Fibroblast of lung (primary cell): ENCODE results near the gene CCNA2. TPM values are rescaled to one million over a fixed set of nuclear protein-coding genes. Genes with fewer than 3 reads are reported as not detected.
A peak's percentile ranks its signal among the peaks of the same experiment; 100 is the strongest.

Experiments used
- DNase-seq, 2 donors: peaks; one replicate each; pipeline versions ENCODE4 v3.0.0 to v3.0.0-alpha.2; 2010; ENCODE audit warnings: low read depth in 2 of 2
- H2AFZ ChIP-seq: 2 replicates; pipeline ENCODE4 v1.5.1; 2012; ENCODE audit warnings: low read length, control low read depth, inconsistent platforms
- H3K27ac ChIP-seq: 2 replicates; pipeline ENCODE4 v1.5.1; 2011; ENCODE audit warnings: low read length, control low read depth; ENCODE audit not compliant: insufficient read depth
- H3K27me3 ChIP-seq: 2 replicates; pipeline ENCODE4 v1.5.1; 2011; ENCODE audit warnings: mild to moderate bottlenecking, low read length; ENCODE audit not compliant: control insufficient read depth, insufficient read depth
- H3K36me3 ChIP-seq: 2 replicates; pipeline ENCODE4 v1.5.1; 2011; ENCODE audit warnings: low read length; ENCODE audit not compliant: control insufficient read depth, insufficient read depth
- H3K4me1 ChIP-seq: 2 replicates; pipeline ENCODE4 v1.5.1; 2011; ENCODE audit warnings: low read length; ENCODE audit not compliant: control insufficient read depth, insufficient read depth; ENCODE audit errors: extremely low read depth
- H3K4me2 ChIP-seq: 2 replicates; pipeline ENCODE4 v1.5.1; 2011; ENCODE audit warnings: low read length, control low read depth; ENCODE audit not compliant: insufficient read depth; ENCODE audit errors: extremely low read depth
- H3K4me3 ChIP-seq, 4 experiments: fragments of 200-600 bp in 1 of 4; sonication (generic) in 1 of 4; replicated peaks in 1 of 4; 2 replicates each; pipeline ENCODE4 v1.5.1; 2011 to 2016; ENCODE audit warnings: low read length in 4 of 4, low read depth in 3 of 4, mild to moderate bottlenecking in 3 of 4, control low read depth in 2 of 4, inconsistent platforms in 1 of 4, mixed read lengths in 1 of 4; ENCODE audit not compliant: insufficient read depth in 1 of 4; ENCODE audit errors: control extremely low read depth in 1 of 4
- H3K79me2 ChIP-seq: 2 replicates; pipeline ENCODE4 v1.5.1; 2012; ENCODE audit warnings: mild to moderate bottlenecking, low read length, inconsistent platforms; ENCODE audit not compliant: control insufficient read depth, insufficient read depth
- H3K9ac ChIP-seq: 2 replicates; pipeline ENCODE4 v1.5.1; 2011; ENCODE audit warnings: mild to moderate bottlenecking, low read length, control low read depth; ENCODE audit not compliant: insufficient read depth
- H3K9me3 ChIP-seq: 2 replicates; pipeline ENCODE4 v1.5.1; 2012; ENCODE audit warnings: low read depth, low read length; ENCODE audit not compliant: control insufficient read depth, insufficient read depth
- H4K20me1 ChIP-seq: 2 replicates; pipeline ENCODE4 v1.5.1; 2011; ENCODE audit warnings: low read length; ENCODE audit not compliant: control insufficient read depth, insufficient read depth; ENCODE audit errors: extremely low read depth
- CTCF ChIP-seq, 2 donors: IDR thresholded peaks in 1 of 2; conservative IDR thresholded peaks in 1 of 2; 1 replicate in 1 of 2; 2 replicates in 1 of 2; pipeline ENCODE4 v1.5.1; 2011 to 2012; ENCODE audit warnings: low read length in 2 of 2, control low read depth in 1 of 2, inconsistent platforms in 1 of 2, low read depth in 1 of 2, mild to moderate bottlenecking in 1 of 2
- EZH2 ChIP-seq: IDR thresholded peaks from 2 replicates; pipeline ENCODE4 v1.5.1; 2012; ENCODE audit warnings: low read length, control low read depth, mild to moderate bottlenecking; ENCODE audit errors: missing control alignments
- polyA minus RNA-seq: library from RNA; depleted of rRNA, polyadenylated mRNA; stranded (reverse); fragments of >200 nt; gene quantifications from 2 replicates; pipeline ENCODE4 v1.2.3, GENCODE V29; 2011; ENCODE audit warnings: low replicate concordance
- polyA plus RNA-seq, 2 donors: library from polyadenylated mRNA; depleted of rRNA in 1 of 2; stranded (reverse) in 1 of 2; unstranded in 1 of 2; fragments of >200 nt; gene quantifications; 2 replicates each; pipeline ENCODE4 v1.2.1, GENCODE V29; 2011 to 2012; ENCODE audit warnings: missing spikeins in 1 of 2
- total RNA-seq: library from RNA; depleted of rRNA; stranded (reverse); fragments of >200 nt; gene quantifications from 2 replicates; pipeline ENCODE4 v1.2.1, GENCODE V29; 2014

Gene CCNA2
- 1.3 and 12.6 TPM in 2 replicates for total RNA-seq
- polyA plus RNA-seq, result 14.9 and 45.0 TPM in 2 replicates
- 9.6 and 33.0 TPM in 2 replicates for polyA plus RNA-seq (2012)
- polyA minus RNA-seq, result 0.39 and 8.5 TPM in 2 replicates

- Histone ChIP-seq H3K79me2 (peaks cover 40% of the 10 kb centered on the region), H3K9ac (peak within 1 kb of the TSS; percentile 58), H3K27ac (peak within 1 kb of the TSS; percentile 73), H3K4me1 (no peaks in the 10 kb centered on the region), H2AFZ (peak within 1 kb of the TSS; percentile 78), H3K4me2 (peak within 1 kb of the TSS; percentile 73), H3K9me3 (no peaks in the 10 kb centered on the region), H4K20me1 (no peaks in the 10 kb centered on the region), H3K27me3 (no peaks in the 10 kb centered on the region), H3K4me3 (peak within 1 kb of the TSS; percentile 55 to 90 (median 78)), H3K36me3 (no peaks in the 10 kb centered on the region)
- DNase-seq, result peak; percentile 95 to 97
- TF ChIP-seq EZH2, result no peak
- no peak for TF ChIP-seq CTCF (conservative IDR thresholded peaks at IDR 0.05 in 1 of 2, IDR thresholded peaks at IDR 0.05 in 1 of 2; ENCODE audit: low read depth in 1 of 2, low read length in 2 of 2)
These were observed at the start of gene CCNA2 for GRCh38 chr4:121823505-121824170. Gene CCNA2 (minus strand): TSS chr4:121823883. CDS start chr4:121823628, 255 bp downstream.

GRCh38 chr4:121869841-121870822 lies 46.4 kb upstream of the CCNA2 start, which contains the start of gene BBS7:
Gene BBS7 (minus strand): TSS chr4:121870474. CDS start chr4:121870313, 161 bp downstream.
- DNase-seq, result peak; percentile 96
- H3K4me2 ChIP-seq, result peak within 1 kb of the TSS; percentile 94
- H2AFZ ChIP-seq, result peak within 1 kb of the TSS; percentile 91
- no peaks in the 10 kb centered on the region for H4K20me1 ChIP-seq
- H3K4me1 ChIP-seq, result peaks cover 6% of the 10 kb centered on the region
- H3K79me2 ChIP-seq, result peaks cover 8% of the 10 kb centered on the region
- H3K4me3 ChIP-seq, result peak within 1 kb of the TSS; percentile 70 to 90 (median 78)
- TF ChIP-seq EZH2 (no peak), CTCF (conservative IDR thresholded peaks at IDR 0.05 in 1 of 2, IDR thresholded peaks at IDR 0.05 in 1 of 2; ENCODE audit: low read depth in 1 of 2, low read length in 2 of 2) (no peak)
- peaks cover 2% of the 10 kb centered on the region for H3K36me3 ChIP-seq
- peak within 1 kb of the TSS; percentile 84 for H3K27ac ChIP-seq
- H3K9ac ChIP-seq, result peak within 1 kb of the TSS; percentile 78
- no peaks in the 10 kb centered on the region for H3K27me3 ChIP-seq
- no peaks in the 10 kb centered on the region for H3K9me3 ChIP-seq

- no peak overlapping the region for H3K4me3 ChIP-seq
- DNase-seq, result no peak
- no peak for TF ChIP-seq CTCF (conservative IDR thresholded peaks at IDR 0.05 in 1 of 2, IDR thresholded peaks at IDR 0.05 in 1 of 2; ENCODE audit: low read depth in 1 of 2, low read length in 2 of 2)
- no peak for TF ChIP-seq EZH2
- H3K36me3 ChIP-seq, result peaks cover 5% of the 10 kb centered on the region
- no peaks in the 10 kb centered on the region for H4K20me1 ChIP-seq
- H2AFZ ChIP-seq, result no peak overlapping the region
- H3K27me3 ChIP-seq, result no peaks in the 10 kb centered on the region
- H3K4me2 ChIP-seq, result no peak overlapping the region
- H3K79me2 ChIP-seq, result peaks cover 2% of the 10 kb centered on the region
- H3K9ac ChIP-seq, result no peak overlapping the region
- no peaks in the 10 kb centered on the region for H3K9me3 ChIP-seq
- H3K4me1 ChIP-seq, result peaks cover under 1% of the 10 kb centered on the region
- no peak overlapping the region for H3K27ac ChIP-seq
These were observed 40.1 kb upstream of the CCNA2 start for GRCh38 chr4:121863799-121864198.
